Breast epithelium (tissue), 3 donors: ENCODE data around the gene KYNU.

Source experiments
- CTCF ChIP-seq, 3 donors: fragments of 450-650 bp; IDR thresholded peaks; one replicate each; pipeline ENCODE4 v1.5.1; 2016 to 2017; ENCODE audit warnings: antibody characterized with exemption in 3 of 3, mild to moderate bottlenecking in 3 of 3, moderate library complexity in 3 of 3
- POLR2A ChIP-seq: fragments of 450-650 bp; IDR thresholded peaks from one replicate; pipeline ENCODE4 v1.6.1; 2016; ENCODE audit warnings: antibody characterized with exemption, mild to moderate bottlenecking, moderate library complexity

- TF ChIP-seq CTCF (IDR thresholded peaks at IDR 0.05) (no peak), POLR2A (no peak)
Observed at GRCh38 chr2:142863485-142863961, 13.9 kb upstream of the KYNU start.
